ENCODE results near the gene LPP.

Gene LPP

GRCh38 chr3:188227442-188227841 is 73.5 kb downstream of the LPP start:
- Histone ChIP-seq H3K9me2 (replicated peaks; ENCODE audit: insufficient read depth, low read length) (no peaks in the 10 kb centered on the region), H3K4me2 (ENCODE audit: low read depth, low read length, poor library complexity, severe bottlenecking) (no peak overlapping the region), H2AFZ (ENCODE audit: low read depth, low read length, severe bottlenecking) (no peak overlapping the region), H3K9ac (ENCODE audit: low read length) (no peak overlapping the region), H4K20me1 (ENCODE audit: low read depth, low read length) (no peaks in the 10 kb centered on the region), H3F3A (ENCODE audit: insufficient read depth) (no peaks in the 10 kb centered on the region), H3K4me3 (ENCODE audit: insufficient read depth, low read length, poor library complexity, severe bottlenecking) (no peak overlapping the region), H3K9me3 (ENCODE audit: insufficient read depth, low read length) (no peaks in the 10 kb centered on the region), H3K79me2 (ENCODE audit: insufficient read depth, low read length) (no peaks in the 10 kb centered on the region), H3K27ac (ENCODE audit: low read depth, low read length) (no peak overlapping the region), H3K27me3 (ENCODE audit: low read length) (no peaks in the 10 kb centered on the region), H3K36me3 (ENCODE audit: low read length) (no peaks in the 10 kb centered on the region)
- TF ChIP-seq EZH2phosphoT487 (conservative IDR thresholded peaks at IDR 0.05; ENCODE audit: low read length) (no peak), CTCF (IDR thresholded peaks at IDR 0.05; ENCODE audit: insufficient read depth, low read length, poor library complexity, severe bottlenecking) (no peak)

GRCh38 chr3:188229177-188229576 is 75.2 kb downstream of the LPP start:
- H4K20me1 ChIP-seq (ENCODE audit: low read depth, low read length), result no peaks in the 10 kb centered on the region
- no peaks in the 10 kb centered on the region for H3K9me3 ChIP-seq (ENCODE audit: insufficient read depth, low read length)
- no peak for TF ChIP-seq CTCF (IDR thresholded peaks at IDR 0.05; ENCODE audit: insufficient read depth, low read length, poor library complexity, severe bottlenecking)
- no peak for TF ChIP-seq EZH2phosphoT487 (conservative IDR thresholded peaks at IDR 0.05; ENCODE audit: low read length)
- H3K36me3 ChIP-seq (ENCODE audit: low read length), result no peaks in the 10 kb centered on the region
- peaks cover 14% of the 10 kb centered on the region; the same call in 1 of the 2 replicates for H3F3A ChIP-seq (ENCODE audit: insufficient read depth)
- H3K4me2 ChIP-seq (ENCODE audit: low read depth, low read length, poor library complexity, severe bottlenecking), result no peak overlapping the region
- H3K9ac ChIP-seq (ENCODE audit: low read length), result no peak overlapping the region
- no peak overlapping the region for H3K27ac ChIP-seq (ENCODE audit: low read depth, low read length)
- H3K4me3 ChIP-seq (ENCODE audit: insufficient read depth, low read length, poor library complexity, severe bottlenecking), result no peak overlapping the region
- H2AFZ ChIP-seq (ENCODE audit: low read depth, low read length, severe bottlenecking), result no peak overlapping the region
- no peaks in the 10 kb centered on the region for H3K9me2 ChIP-seq (replicated peaks; ENCODE audit: insufficient read depth, low read length)
- no peaks in the 10 kb centered on the region for H3K27me3 ChIP-seq (ENCODE audit: low read length)
- no peaks in the 10 kb centered on the region for H3K79me2 ChIP-seq (ENCODE audit: insufficient read depth, low read length)

GRCh38 chr3:188229726-188230125 is 75.8 kb downstream of the LPP start:
- Histone ChIP-seq H3K36me3 (ENCODE audit: low read length) (no peaks in the 10 kb centered on the region), H3K4me3 (ENCODE audit: insufficient read depth, low read length, poor library complexity, severe bottlenecking) (no peak overlapping the region), H3K79me2 (ENCODE audit: insufficient read depth, low read length) (no peaks in the 10 kb centered on the region), H2AFZ (ENCODE audit: low read depth, low read length, severe bottlenecking) (no peak overlapping the region), H4K20me1 (ENCODE audit: low read depth, low read length) (no peaks in the 10 kb centered on the region), H3K9me2 (replicated peaks; ENCODE audit: insufficient read depth, low read length) (no peaks in the 10 kb centered on the region), H3K27me3 (ENCODE audit: low read length) (no peaks in the 10 kb centered on the region), H3K4me2 (ENCODE audit: low read depth, low read length, poor library complexity, severe bottlenecking) (no peak overlapping the region), H3K9ac (ENCODE audit: low read length) (no peak overlapping the region), H3K27ac (ENCODE audit: low read depth, low read length) (no peak overlapping the region), H3F3A (ENCODE audit: insufficient read depth) (peaks cover 18% of the 10 kb centered on the region), H3K9me3 (ENCODE audit: insufficient read depth, low read length) (no peaks in the 10 kb centered on the region)
- TF ChIP-seq CTCF (IDR thresholded peaks at IDR 0.05; ENCODE audit: insufficient read depth, low read length, poor library complexity, severe bottlenecking) (no peak), EZH2phosphoT487 (conservative IDR thresholded peaks at IDR 0.05; ENCODE audit: low read length) (no peak)

All from SU-DHL-6 (cell line).